K562 (cell line): ENCODE data around the gene NRP1. TPM values are rescaled to one million over a fixed set of nuclear protein-coding genes. Genes with fewer than 3 reads are reported as not detected.

Source experiments
- ATAC-seq: fragments of 200-7000 bp; cut with Tn5 transposase; 3 replicates; pipeline ENCODE4 v1.9.1; 2020; ENCODE audit warnings: moderate library complexity
- BruUV-seq: library from RNA; stranded (reverse); fragments of 400-500 nt; replicated peaks from 2 replicates; lab custom pipeline; 2021; lab: Mats Ljungman, UMichigan
- CTCF ChIA-PET: fragments of 300-600 bp; formaldehyde crosslinking; extraction: SDS; loops from one replicate; lab custom pipeline; 2021; ENCODE audit warnings: low intra/inter-chr PET ratio; lab: Yijun Ruan, JAX
- POLR2A ChIA-PET: fragments of 300-600, 350-650 bp; sonication (Branson Sonifier 250); formaldehyde crosslinking; extraction: SDS; loops from one replicate; lab custom pipeline; 2021; ENCODE audit warnings: antibody characterized with exemption, inconsistent platforms; lab: Yijun Ruan, JAX
- DNase-seq, 4 experiments: peaks; one replicate each; pipeline versions ENCODE4 v3.0.0 to v3.0.0-alpha.2; 2011 to 2018; ENCODE audit warnings: low spot score in 3 of 4, mixed read lengths in 3 of 4; ENCODE audit errors: extremely low read depth in 1 of 4
- FAIRE-seq: peaks from 2 replicates; lab custom pipeline; 2011; peaks lifted over from hg19 to GRCh38; lab: Jason Lieb, UNC
- H2AFZ ChIP-seq: 2 replicates; pipeline ENCODE4 v1.6.0; 2011; ENCODE audit warnings: low read depth, low read length, control low read depth, inconsistent platforms
- H3K27ac ChIP-seq: fragments of 200-600 bp; 3 replicates; pipeline ENCODE4 v1.8.0; 2011; ENCODE audit warnings: low read depth, mild to moderate bottlenecking, control low read depth, inconsistent platforms, low read length, moderate library complexity, mixed read lengths; ENCODE audit errors: extremely low read depth
- H3K27me3 ChIP-seq, 2 experiments: fragments of 300-600 bp in 1 of 2; 2 replicates in 1 of 2; 3 replicates in 1 of 2; pipeline versions ENCODE4 v1.6.0 to v1.8.0; 2011; ENCODE audit warnings: inconsistent platforms in 2 of 2, low read length in 2 of 2, mild to moderate bottlenecking in 1 of 2, mixed read lengths in 1 of 2, moderate library complexity in 1 of 2; ENCODE audit not compliant: control insufficient read depth in 2 of 2, insufficient read depth in 2 of 2
- H3K36me3 ChIP-seq: fragments of 300-600 bp; 3 replicates; pipeline ENCODE4 v1.8.0; 2011; ENCODE audit warnings: mild to moderate bottlenecking, low read length, inconsistent platforms; ENCODE audit not compliant: control insufficient read depth, insufficient read depth
- H3K4me1 ChIP-seq, 2 experiments: fragments of 200-600 bp in 1 of 2; replicated peaks in 1 of 2; 2 replicates in 1 of 2; 3 replicates in 1 of 2; pipeline versions ENCODE4 v1.5.1 to v1.8.0; 2011; ENCODE audit warnings: inconsistent platforms in 2 of 2, low read length in 2 of 2, mild to moderate bottlenecking in 1 of 2, mixed read lengths in 1 of 2, moderate library complexity in 1 of 2; ENCODE audit not compliant: control insufficient read depth in 2 of 2, insufficient read depth in 2 of 2
- H3K4me2 ChIP-seq: 2 replicates; pipeline ENCODE4 v1.6.1; 2011; ENCODE audit warnings: low read length, control low read depth, inconsistent platforms, mixed read lengths; ENCODE audit not compliant: insufficient read depth
- H3K4me3 ChIP-seq: fragments of 200-600 bp; sonication (generic), shearing (Covaris generic); 2 replicates; pipeline ENCODE4 v1.5.1; 2016; ENCODE audit warnings: control low read depth, inconsistent platforms
- H3K79me2 ChIP-seq: fragments of 200-600 bp; 3 replicates; pipeline ENCODE4 v1.8.0; 2011; ENCODE audit warnings: low read length, inconsistent platforms; ENCODE audit not compliant: control insufficient read depth, insufficient read depth
- H3K9ac ChIP-seq, 2 experiments: 2 replicates each; pipeline versions ENCODE4 v1.6.0 to v1.6.1; 2011; ENCODE audit warnings: low read depth in 2 of 2, low read length in 2 of 2, control low read depth in 1 of 2, inconsistent platforms in 1 of 2, mild to moderate bottlenecking in 1 of 2, mixed read lengths in 1 of 2; ENCODE audit not compliant: insufficient read depth in 1 of 2
- H3K9me1 ChIP-seq: one replicate; pipeline ENCODE4 v1.6.0; 2011; ENCODE audit warnings: inconsistent platforms, mild to moderate bottlenecking, low read length, moderate library complexity; ENCODE audit not compliant: control insufficient read depth, insufficient read depth
- H3K9me3 ChIP-seq: replicated peaks from 2 replicates; pipeline ENCODE4 v1.5.1; 2011; ENCODE audit warnings: low read depth, low read length, inconsistent platforms; ENCODE audit not compliant: control insufficient read depth, insufficient read depth
- H4K20me1 ChIP-seq: replicated peaks from 2 replicates; pipeline ENCODE4 v1.6.1; 2011; ENCODE audit warnings: low read length, inconsistent platforms, mixed read lengths; ENCODE audit not compliant: control insufficient read depth, insufficient read depth
- BDP1 ChIP-seq: IDR thresholded peaks from 3 replicates; pipeline ENCODE4 v1.6.1; 2011; ENCODE audit not compliant: insufficient read length, insufficient read depth
- CBX5 ChIP-seq: IDR thresholded peaks from 2 replicates; pipeline ENCODE4 v1.6.1; 2014; ENCODE audit warnings: low read depth, borderline replicate concordance
- CEBPG ChIP-seq, 3 experiments: fragments of 200-800 bp in 1 of 3; sonication (Bioruptor generic) in 1 of 3; sonication (generic) in 1 of 3; formaldehyde crosslinking in 1 of 3; IDR thresholded peaks in 2 of 3; conservative IDR thresholded peaks in 1 of 3; 2 replicates each; pipeline versions ENCODE4 v1.6.1 to v1.8.0; 2016 to 2022; ENCODE audit warnings: missing compliant biosample characterization in 2 of 3, missing genetic modification characterization in 2 of 3, mild to moderate bottlenecking in 1 of 3, missing genetic modification reagents in 1 of 3
- CHAMP1 ChIP-seq: fragments of 450-650 bp; IDR thresholded peaks from 2 replicates; pipeline ENCODE4 v1.6.1; 2016; ENCODE audit warnings: mild to moderate bottlenecking
- CREM ChIP-seq: IDR thresholded peaks from 2 replicates; pipeline ENCODE4 v1.6.1; 2014; ENCODE audit warnings: antibody characterized with exemption, low read depth
- ELF1 ChIP-seq: fragments of 200-800 bp; sonication (Bioruptor generic); IDR thresholded peaks from 2 replicates; pipeline ENCODE4 v1.6.1; 2016; ENCODE audit warnings: missing genetic modification characterization, missing compliant biosample characterization
- EP300 ChIP-seq: IDR thresholded peaks from 2 replicates; pipeline ENCODE4 v1.6.1; 2012; ENCODE audit warnings: low read length, improper control_type of control experiment
- FOXP4 ChIP-seq: sonication (generic); formaldehyde crosslinking; IDR thresholded peaks from 2 replicates; pipeline ENCODE4 v1.8.0; 2022; ENCODE audit warnings: mild to moderate bottlenecking, missing genetic modification reagents, borderline replicate concordance
- IRF1 ChIP-seq: sonication (generic); formaldehyde crosslinking; IDR thresholded peaks from 2 replicates; pipeline ENCODE4 v1.8.0; 2022; ENCODE audit warnings: missing genetic modification reagents, mild to moderate bottlenecking, borderline replicate concordance
- KAT8 ChIP-seq: fragments of 450-650 bp; IDR thresholded peaks from 2 replicates; pipeline ENCODE4 v1.6.1; 2016; ENCODE audit warnings: low read depth, mild to moderate bottlenecking
- MEF2A ChIP-seq: IDR thresholded peaks from 2 replicates; pipeline ENCODE4 v1.6.1; 2011; ENCODE audit warnings: low read depth, mild to moderate bottlenecking, low read length, moderate library complexity; ENCODE audit not compliant: control insufficient read depth
- TCF3 ChIP-seq: sonication (generic); formaldehyde crosslinking; IDR thresholded peaks from 2 replicates; pipeline ENCODE4 v1.4.0; 2020; ENCODE audit warnings: mild to moderate bottlenecking, missing genetic modification reagents
- ZNF280A ChIP-seq: fragments of 450-650 bp; IDR thresholded peaks from 2 replicates; pipeline ENCODE4 v1.6.1; 2018; ENCODE audit warnings: mild to moderate bottlenecking, low read depth; ENCODE audit not compliant: partially characterized antibody
- ZNF398 ChIP-seq: fragments of 250-450 bp; sonication (Bioruptor Pico); IDR thresholded peaks from 2 replicates; pipeline ENCODE4 v1.8.0; 2021; ENCODE audit warnings: moderate library complexity, mild to moderate bottlenecking, inconsistent platforms
- WGBS: fragments of 100-300 bp; shearing (Covaris generic); methylation state at CpG from one replicate; pipeline ENCODE4 v1.1.6; 2016; ENCODE audit warnings: low coverage, mixed read lengths; ENCODE audit not compliant: insufficient coverage; ENCODE audit errors: missing lambda C conversion rate; 5-methylcytosine and 5-hydroxymethylcytosine counted together
- in situ Hi-C: fragments of 300-500 bp; cut with MboI; formaldehyde crosslinking; loops from 4 replicates; pipeline ENCODE4 v1.15.0; 2018; ENCODE audit warnings: inconsistent platforms, mixed read lengths
- intact Hi-C: fragments of 100-400 bp; cut with micrococcal nuclease; formaldehyde crosslinking; loops from 2 replicates; pipeline ENCODE4 v1.14.2; 2022
- polyA plus RNA-seq, 8 experiments: library from polyadenylated mRNA; depleted of rRNA in 4 of 8; stranded (reverse) in 5 of 8; unstranded in 3 of 8; fragments of >200 nt; fragmentation: Nextera tagmentation in 2 of 8; fragmentation: Illumina TruSeq in 1 of 8; extraction: Ambion mirVana in 2 of 8; extraction: Trizol in 1 of 8; gene quantifications; 2 replicates each; pipeline versions ENCODE4 v1.2.1 to v1.2.3, GENCODE V29; 2011 to 2014; ENCODE audit warnings: inconsistent platforms in 1 of 8, missing spikeins in 1 of 8
- total RNA-seq, 7 experiments: library from RNA; depleted of rRNA in 6 of 7; stranded (reverse); fragments of >200 nt in 6 of 7; fragmentation: Illumina TruSeq in 2 of 7; extraction: Trizol in 2 of 7; gene quantifications; 2 replicates each; pipeline versions ENCODE4 v1.2.1 to v1.2.3, GENCODE V29; 2011 to 2021; ENCODE audit warnings: low replicate concordance in 1 of 7

NRP1 gene
- total and polyA plus RNA-seq, 9 of the 15 experiments (the other 6 are each of a cell fraction or from before 2014, with no cell fraction given), result 0.01 to 0.38 (median 0.04) TPM; not detected in 5

- intact Hi-C loops (no loop called here), in situ Hi-C loops (no loop called here)
- H3K27ac ChIP-seq, result no peak overlapping the region
- no peak for ATAC-seq
- no peaks in the 10 kb centered on the region for H3K4me1 ChIP-seq
- no peaks in the 10 kb centered on the region for H3K79me2 ChIP-seq
- H3K4me3 ChIP-seq, result no peak overlapping the region
- no peak for DNase-seq
- no peaks in the 10 kb centered on the region for H3K36me3 ChIP-seq
- no peak overlapping the region for H2AFZ ChIP-seq
- H3K9me3 ChIP-seq, result no peaks in the 10 kb centered on the region
- no peak overlapping the region for H3K4me2 ChIP-seq
- H4K20me1 ChIP-seq, result no peaks in the 10 kb centered on the region
- ChIA-PET POLR2A (no interaction called here), CTCF (no interaction called here)
- no peaks in the 10 kb centered on the region for H3K9me1 ChIP-seq
- H3K27me3 ChIP-seq, result peaks cover 0 to 2% of the 10 kb centered on the region in 2 experiments; a peak in 1 of 5 replicates
- no peak for FAIRE-seq
- BruUV-seq, result no TSS peak
- H3K9ac ChIP-seq, result no peak overlapping the region
- WGBS, result 0% methylated on average over 3 of the region's 3 CpGs
- no peak for TF ChIP-seq ELF1 (tag)
- no peak for TF ChIP-seq CHAMP1
- no peak for TF ChIP-seq MEF2A
- TF ChIP-seq CBX5, result no peak
- TF ChIP-seq CEBPG (CRISPR knock-in tag; IDR thresholded peaks at IDR 0.05), result no peak
- no peak for TF ChIP-seq CEBPG (tag; conservative IDR thresholded peaks at IDR 0.05 in 1 of 2, IDR thresholded peaks at IDR 0.05 in 1 of 2)
- TF ChIP-seq BDP1, result no peak
- no peak for TF ChIP-seq ZNF398 (CRISPR knock-in tag)
- TF ChIP-seq CREM, result no peak
- TF ChIP-seq KAT8, result no peak
- no peak for TF ChIP-seq EP300
- TF ChIP-seq ZNF280A, result no peak
- no peak for TF ChIP-seq IRF1 (CRISPR knock-in tag)
- no peak for TF ChIP-seq TCF3
- no peak for TF ChIP-seq FOXP4 (CRISPR knock-in tag)
Measured at GRCh38 chr10:33235951-33236350, 98.5 kb downstream of the NRP1 start.
